Measurements from ENCODE around the gene CLTB.

The CLTB gene

GRCh38 chr5:176401281-176402205, 14.8 kb downstream of the CLTB start:
- no peaks in the 10 kb centered on the region for H3K79me2 ChIP-seq (ENCODE audit: control insufficient read depth, insufficient read depth, low read length, unreplicated experiment)
- no peaks in the 10 kb centered on the region for H3K36me3 ChIP-seq (ENCODE audit: insufficient read depth, low read length)
- H3K4me1 ChIP-seq (ENCODE audit: control insufficient read depth, insufficient read depth, low read length, unreplicated experiment) = no peaks in the 10 kb centered on the region
- no peak overlapping the region for H2AFZ ChIP-seq (ENCODE audit: low read length, unreplicated experiment)
- no peak overlapping the region for H3K4me3 ChIP-seq (ENCODE audit: low read depth, low read length)
- no peak overlapping the region for H3K27ac ChIP-seq (ENCODE audit: low read depth, low read length)
- H3K27me3 ChIP-seq (ENCODE audit: insufficient read depth, low read length) = no peaks in the 10 kb centered on the region

DNA sequence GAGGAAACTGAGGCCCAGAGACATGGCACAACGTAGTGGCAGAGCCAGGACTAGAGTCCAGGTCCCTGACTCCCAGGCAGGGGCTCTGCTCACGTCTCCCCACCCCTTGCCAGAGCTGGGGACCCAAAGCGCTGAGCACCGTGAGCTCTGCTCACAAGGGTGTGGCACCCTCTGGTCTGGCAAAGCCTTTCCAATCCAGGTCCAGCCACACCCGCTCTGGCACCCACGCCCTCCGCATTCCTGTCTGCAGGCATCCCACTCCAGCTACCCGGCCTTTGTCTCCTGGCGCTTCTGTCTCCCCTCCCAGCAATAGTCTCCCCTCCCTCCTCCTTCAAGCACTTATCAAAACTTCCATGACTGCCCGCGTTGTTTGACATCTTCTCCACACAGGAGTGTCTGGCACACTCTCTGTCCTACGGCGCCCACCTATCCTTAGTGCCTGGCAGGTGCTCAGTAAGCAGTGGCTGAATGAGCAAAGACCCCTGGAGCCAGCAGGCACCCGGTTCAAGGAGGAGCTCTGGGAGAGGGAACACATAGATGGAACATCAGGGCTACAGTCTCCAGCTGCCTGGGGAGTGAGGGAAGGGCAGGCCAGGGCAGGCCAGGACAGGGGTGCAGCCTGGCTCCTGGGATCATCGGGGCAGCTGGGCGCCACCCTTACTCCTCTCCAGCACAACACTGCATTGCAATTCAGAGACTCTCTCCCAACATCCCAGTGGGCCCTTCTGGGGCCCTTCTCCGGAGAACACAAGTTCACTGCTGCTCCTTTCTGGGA, 15.8 kb downstream of the CLTB start:
- Histone ChIP-seq H3K27ac (ENCODE audit: low read depth, low read length) (no peak overlapping the region), H3K4me1 (ENCODE audit: control insufficient read depth, insufficient read depth, low read length, unreplicated experiment) (no peaks in the 10 kb centered on the region), H3K4me3 (ENCODE audit: low read depth, low read length) (no peak overlapping the region), H3K27me3 (ENCODE audit: insufficient read depth, low read length) (no peaks in the 10 kb centered on the region), H3K79me2 (ENCODE audit: control insufficient read depth, insufficient read depth, low read length, unreplicated experiment) (no peaks in the 10 kb centered on the region), H3K36me3 (ENCODE audit: insufficient read depth, low read length) (no peaks in the 10 kb centered on the region), H2AFZ (ENCODE audit: low read length, unreplicated experiment) (no peak overlapping the region)

GRCh38 chr5:176397736-176398420, 18.5 kb downstream of the CLTB start:
- Histone ChIP-seq H2AFZ (ENCODE audit: low read length, unreplicated experiment) (no peak overlapping the region), H3K27me3 (ENCODE audit: insufficient read depth, low read length) (no peaks in the 10 kb centered on the region), H3K36me3 (ENCODE audit: insufficient read depth, low read length) (no peaks in the 10 kb centered on the region), H3K79me2 (ENCODE audit: control insufficient read depth, insufficient read depth, low read length, unreplicated experiment) (no peaks in the 10 kb centered on the region), H3K4me3 (ENCODE audit: low read depth, low read length) (no peak overlapping the region), H3K4me1 (ENCODE audit: control insufficient read depth, insufficient read depth, low read length, unreplicated experiment) (no peaks in the 10 kb centered on the region), H3K27ac (ENCODE audit: low read depth, low read length) (no peak overlapping the region)

GRCh38 chr5:176396330-176396729, 20.0 kb downstream of the CLTB start:
- Histone ChIP-seq H3K27ac (ENCODE audit: low read depth, low read length) (no peak overlapping the region), H3K4me1 (ENCODE audit: control insufficient read depth, insufficient read depth, low read length, unreplicated experiment) (no peaks in the 10 kb centered on the region), H3K27me3 (ENCODE audit: insufficient read depth, low read length) (no peaks in the 10 kb centered on the region), H3K79me2 (ENCODE audit: control insufficient read depth, insufficient read depth, low read length, unreplicated experiment) (no peaks in the 10 kb centered on the region), H2AFZ (ENCODE audit: low read length, unreplicated experiment) (no peak overlapping the region), H3K36me3 (ENCODE audit: insufficient read depth, low read length) (no peaks in the 10 kb centered on the region), H3K4me3 (ENCODE audit: low read depth, low read length) (no peak overlapping the region)

GRCh38 chr5:176394881-176395675, 21.3 kb downstream of the CLTB start:
- Histone ChIP-seq H3K79me2 (ENCODE audit: control insufficient read depth, insufficient read depth, low read length, unreplicated experiment) (peaks cover 3% of the 10 kb centered on the region), H3K4me1 (ENCODE audit: control insufficient read depth, insufficient read depth, low read length, unreplicated experiment) (no peaks in the 10 kb centered on the region), H3K27me3 (ENCODE audit: insufficient read depth, low read length) (no peaks in the 10 kb centered on the region), H3K4me3 (ENCODE audit: low read depth, low read length) (no peak overlapping the region), H3K27ac (ENCODE audit: low read depth, low read length) (no peak overlapping the region), H2AFZ (ENCODE audit: low read length, unreplicated experiment) (no peak overlapping the region), H3K36me3 (ENCODE audit: insufficient read depth, low read length) (no peaks in the 10 kb centered on the region)

GRCh38 chr5:176394096-176394495, 22.2 kb downstream of the CLTB start:
- H3K27me3 ChIP-seq (ENCODE audit: insufficient read depth, low read length) = no peaks in the 10 kb centered on the region
- no peak overlapping the region for H2AFZ ChIP-seq (ENCODE audit: low read length, unreplicated experiment)
- peaks cover 4% of the 10 kb centered on the region for H3K79me2 ChIP-seq (ENCODE audit: control insufficient read depth, insufficient read depth, low read length, unreplicated experiment)
- H3K36me3 ChIP-seq (ENCODE audit: insufficient read depth, low read length) = no peaks in the 10 kb centered on the region
- no peak overlapping the region for H3K4me3 ChIP-seq (ENCODE audit: low read depth, low read length)
- no peaks in the 10 kb centered on the region for H3K4me1 ChIP-seq (ENCODE audit: control insufficient read depth, insufficient read depth, low read length, unreplicated experiment)
- no peak overlapping the region for H3K27ac ChIP-seq (ENCODE audit: low read depth, low read length)

GRCh38 chr5:176392526-176392925, 23.8 kb downstream of the CLTB start:
- no peak overlapping the region for H3K4me3 ChIP-seq (ENCODE audit: low read depth, low read length)
- no peak overlapping the region for H3K27ac ChIP-seq (ENCODE audit: low read depth, low read length)
- H3K79me2 ChIP-seq (ENCODE audit: control insufficient read depth, insufficient read depth, low read length, unreplicated experiment) = peaks cover 12% of the 10 kb centered on the region
- H3K4me1 ChIP-seq (ENCODE audit: control insufficient read depth, insufficient read depth, low read length, unreplicated experiment) = no peaks in the 10 kb centered on the region
- no peaks in the 10 kb centered on the region for H3K27me3 ChIP-seq (ENCODE audit: insufficient read depth, low read length)
- H2AFZ ChIP-seq (ENCODE audit: low read length, unreplicated experiment) = no peak overlapping the region
- no peaks in the 10 kb centered on the region for H3K36me3 ChIP-seq (ENCODE audit: insufficient read depth, low read length)

DNA sequence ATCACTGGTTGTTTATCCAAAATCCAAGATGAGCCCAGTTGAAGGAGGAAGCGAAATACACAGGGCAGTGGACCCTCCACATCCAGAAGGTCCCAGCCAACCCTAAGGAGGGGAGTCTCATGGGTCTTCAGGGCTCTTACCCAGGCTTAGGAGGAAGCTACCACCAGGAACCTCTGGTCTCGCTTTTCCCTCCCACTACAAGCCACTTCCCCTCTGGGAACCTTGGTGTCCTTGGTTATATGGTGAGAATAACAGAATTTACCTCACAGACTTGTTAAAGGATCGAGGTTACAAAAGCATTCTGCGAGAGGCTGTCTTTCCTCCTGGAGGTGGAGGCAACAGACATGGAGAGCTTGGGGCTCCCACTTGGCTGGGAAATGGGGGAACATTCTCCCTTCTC, 24.3 kb downstream of the CLTB start:
- Histone ChIP-seq H3K79me2 (ENCODE audit: control insufficient read depth, insufficient read depth, low read length, unreplicated experiment) (peaks cover 17% of the 10 kb centered on the region), H3K36me3 (ENCODE audit: insufficient read depth, low read length) (no peaks in the 10 kb centered on the region), H3K4me3 (ENCODE audit: low read depth, low read length) (no peak overlapping the region), H3K27ac (ENCODE audit: low read depth, low read length) (no peak overlapping the region), H2AFZ (ENCODE audit: low read length, unreplicated experiment) (no peak overlapping the region), H3K27me3 (ENCODE audit: insufficient read depth, low read length) (no peaks in the 10 kb centered on the region), H3K4me1 (ENCODE audit: control insufficient read depth, insufficient read depth, low read length, unreplicated experiment) (peaks cover 5% of the 10 kb centered on the region)

DNA sequence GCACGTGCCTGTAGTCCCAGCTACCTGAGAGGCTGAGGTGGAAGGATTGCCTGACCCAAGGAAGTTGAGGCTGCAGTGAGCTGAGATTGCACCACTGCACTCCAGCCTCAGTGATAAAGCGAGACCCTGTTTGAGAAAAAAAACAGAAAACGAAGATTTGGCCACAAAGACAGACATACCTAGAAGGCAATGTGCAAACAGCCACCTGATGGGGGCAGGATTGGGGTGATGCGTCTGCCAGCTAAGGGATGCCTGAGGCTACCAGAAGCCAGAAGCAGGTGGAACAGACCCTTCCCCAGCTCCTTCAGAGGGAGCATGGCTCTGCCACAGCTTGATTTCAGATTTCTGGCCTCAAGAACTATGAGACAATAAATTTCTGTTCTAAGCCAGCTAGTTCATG, 24.9 kb downstream of the CLTB start:
- no peaks in the 10 kb centered on the region for H3K36me3 ChIP-seq (ENCODE audit: insufficient read depth, low read length)

More for the DNA sequence above, 24.9 kb downstream of the CLTB start:
- Histone ChIP-seq H3K4me3 (ENCODE audit: low read depth, low read length) (no peak overlapping the region), H3K27me3 (ENCODE audit: insufficient read depth, low read length) (no peaks in the 10 kb centered on the region), H3K27ac (ENCODE audit: low read depth, low read length) (no peak overlapping the region), H3K4me1 (ENCODE audit: control insufficient read depth, insufficient read depth, low read length, unreplicated experiment) (peaks cover 10% of the 10 kb centered on the region), H3K79me2 (ENCODE audit: control insufficient read depth, insufficient read depth, low read length, unreplicated experiment) (peaks cover 23% of the 10 kb centered on the region), H2AFZ (ENCODE audit: low read length, unreplicated experiment) (no peak overlapping the region)

Measured in ACC112 (cell line).